Measurements from ENCODE around the gene PDGFRB. TPM values are rescaled to one million over a fixed set of nuclear protein-coding genes. Genes with fewer than 3 reads are reported as not detected.

PDGFRB gene
- 2.1 and 7.7 TPM in 2 replicates for total RNA-seq (2011; cell fraction: chromatin; rRNA removed; ENCODE audit: low replicate concordance)
- 1.8 and 5.2 TPM in 2 replicates for total RNA-seq (2011; cell fraction: nucleolus; rRNA removed)
- total RNA-seq (2011; cell fraction: nucleoplasm; rRNA removed) = 3.0 and 3.6 TPM in 2 replicates
- total RNA-seq (2014; rRNA removed) (0.09 TPM in 1 of 2 replicates, not detected in the other), total RNA-seq (2014; rRNA removed; fragmentation: Illumina TruSeq; extraction: Trizol) (0.07 and 0.13 TPM in 2 replicates), total RNA-seq (2015; rRNA removed; fragmentation: Illumina TruSeq; extraction: Trizol) (not detected in 2 replicates), total RNA-seq (2021) (0.51 and 0.86 TPM in 2 replicates), polyA plus RNA-seq (2011; rRNA removed) (1.1 and 1.5 TPM in 2 replicates), polyA plus RNA-seq (2014; fragmentation: Illumina TruSeq; extraction: Trizol) (0.03 and 0.09 TPM in 2 replicates), polyA plus RNA-seq (2014; fragmentation: Nextera tagmentation; extraction: Ambion mirVana) (not detected), polyA plus RNA-seq (2014; rRNA removed) (0.01 and 0.07 TPM in 2 replicates), polyA minus RNA-seq (2011; rRNA and poly(A)+ RNA removed) (0.48 and 1.0 TPM in 2 replicates), Bru-seq, nascent RNA (percentile 7 among the genes with signal in this experiment), BruChase-seq, experiment 1, labeled RNA remaining after a 2-hour chase (percentile 9 among the genes with signal in this experiment), BruChase-seq, experiment 2, labeled RNA remaining after a 6-hour chase (percentile 3 among the genes with signal in this experiment)
- polyA plus RNA-seq (2011; cell fraction: cytosol; rRNA removed) = 0.71 and 1.6 TPM in 2 replicates
- 2.5 and 3.8 TPM in 2 replicates for polyA plus RNA-seq (2011; cell fraction: nucleus; rRNA removed)
- polyA plus RNA-seq (2012) = 0.14 and 0.29 TPM in 2 replicates
- 2.6 and 3.1 TPM in 2 replicates for polyA minus RNA-seq (2011; cell fraction: cytosol; rRNA and poly(A)+ RNA removed)
- 1.5 and 3.9 TPM in 2 replicates for polyA minus RNA-seq (2011; cell fraction: nucleus; rRNA and poly(A)+ RNA removed)
- long read RNA-seq, experiment 1 = 0 reads
- long read RNA-seq, experiment 2 = 0 reads
- long read RNA-seq, experiment 3 = 0 reads

GRCh38 chr5:150155258-150156026 lies at the start of gene PDGFRB:
Gene PDGFRB (minus strand): TSS chr5:150155845. CDS start chr5:150137047, 18,798 bp downstream.
- CTCF ChIA-PET (ENCODE audit: low intra/inter-chr PET ratio) = no interaction called here
- Histone ChIP-seq H3K4me3 (no peak within 1 kb of the TSS), H3K79me2 (ENCODE audit: control insufficient read depth, insufficient read depth, low read length) (no peaks in the 10 kb centered on the region), H3K9ac (ENCODE audit: insufficient read depth in 1 of 2, low read depth in 2 of 2, low read length in 2 of 2) (no peak within 1 kb of the TSS; a peak in 1 of 4 replicates), H3K27ac (ENCODE audit: extremely low read depth, low read depth, low read length) (no peak within 1 kb of the TSS), H2AFZ (ENCODE audit: low read depth, low read length) (peak within 1 kb of the TSS; percentile 35; the same call in 1 of the 2 replicates), H3K4me1 (replicated peaks in 1 of 2; ENCODE audit: control insufficient read depth in 2 of 2, insufficient read depth in 2 of 2, low read length in 2 of 2) (peaks cover 14 to 19% of the 10 kb centered on the region in 2 experiments; a peak in 4 of 5 replicates), H3K9me3 (replicated peaks; ENCODE audit: control insufficient read depth, insufficient read depth, low read depth, low read length) (no peaks in the 10 kb centered on the region), H3K36me3 (ENCODE audit: control insufficient read depth, insufficient read depth, low read length) (no peaks in the 10 kb centered on the region), H3K4me2 (ENCODE audit: insufficient read depth, low read length) (peak within 1 kb of the TSS; percentile 19), H3K27me3 (ENCODE audit: control insufficient read depth in 2 of 2, insufficient read depth in 2 of 2, low read length in 2 of 2) (peaks cover 19 to 42% of the 10 kb centered on the region in 2 experiments; a peak in 4 of 5 replicates), H4K20me1 (replicated peaks; ENCODE audit: control insufficient read depth, insufficient read depth, low read length) (peaks cover 7% of the 10 kb centered on the region; the same call in 1 of the 2 replicates), H3K9me1 (ENCODE audit: control insufficient read depth, insufficient read depth, low read length) (no peaks in the 10 kb centered on the region)
- no TSS peak for BruUV-seq (replicated peaks)
- in situ Hi-C loops (cut with MboI) = no loop called here
- WGBS (ENCODE audit: insufficient coverage, low coverage, missing lambda C conversion rate) = 3% methylated on average over 11 of the region's 17 CpGs
- POLR2A ChIA-PET = interaction anchor here (0.6 to 1.5 kb wide), 4 partner anchors 29 to 241 kb away, joined by 3 read pairs; no protein-coding TSS in a partner anchor
- ATAC-seq = peak; percentile 61
- no peak for FAIRE-seq
- intact Hi-C loops (cut with micrococcal nuclease) = no loop called here
- peak; percentile 20 to 68 (median 59) for DNase-seq (ENCODE audit: extremely low read depth in 1 of 4, low spot score in 3 of 4)
- TF ChIP-seq PHF21A (IDR thresholded peaks at IDR 0.05; ENCODE audit: borderline replicate concordance, low read depth) (no peak), PHF20 (IDR thresholded peaks at IDR 0.05; ENCODE audit: partially characterized antibody) (no peak), ZNF592 (IDR thresholded peaks at IDR 0.05) (no peak), ZNF584 (CRISPR knock-in tag; IDR thresholded peaks at IDR 0.05; ENCODE audit: low read depth) (no peak), ZFP36 (IDR thresholded peaks at IDR 0.05; ENCODE audit: low read depth, low read length, partially characterized antibody) (peak; percentile 97), PKNOX1 (IDR thresholded peaks at IDR 0.05) (no peak), SIRT6 (IDR thresholded peaks at IDR 0.05; ENCODE audit: low read depth, low read length) (no peak), ZNF740 (CRISPR knock-in tag; IDR thresholded peaks at IDR 0.05) (peak; percentile 88), ZNF740 (tag; IDR thresholded peaks at IDR 0.05) (0 out of 4 replicates have a peak, but pooled peaks of 1 of the 2 experiments have one; percentile 45), ZNF79 (CRISPR knock-in tag; IDR thresholded peaks at IDR 0.05; ENCODE audit: low read depth) (no peak), ZNF431 (CRISPR knock-in tag; IDR thresholded peaks at IDR 0.05) (no peak)
